ENCODE results near the gene LRCH4. TPM values are rescaled to one million over a fixed set of nuclear protein-coding genes. Genes with fewer than 3 reads are reported as not detected.

The LRCH4 gene
- total and polyA plus RNA-seq, 9 of the 15 experiments (the other 6 are each of a cell fraction or from before 2014, with no cell fraction given) = 0.06 to 63.3 (median 15.0) TPM

GRCh38 chr7:100538654-100539435 is 47.1 kb downstream of the LRCH4 start, which contains the start of gene AGFG2 (continued):
- no peak for TF ChIP-seq ZNF586 (CRISPR knock-in tag; conservative IDR thresholded peaks at IDR 0.05)
- no peak for TF ChIP-seq ZNF23 (CRISPR knock-in tag; IDR thresholded peaks at IDR 0.05)
- no peak for TF ChIP-seq CBX5 (IDR thresholded peaks at IDR 0.05; ENCODE audit: borderline replicate concordance, low read depth)
- TF ChIP-seq ELF4 (CRISPR knock-in tag; IDR thresholded peaks at IDR 0.05) = peak; percentile 79; the same call in 1 of the 2 replicates
- TF ChIP-seq NCOA2 (IDR thresholded peaks at IDR 0.05; ENCODE audit: partially characterized antibody in 2 of 2) = no peak
- TF ChIP-seq MYBL2 (IDR thresholded peaks at IDR 0.05; ENCODE audit: low read depth) = peak; percentile 80
- TF ChIP-seq MYBL2 (CRISPR knock-in tag; IDR thresholded peaks at IDR 0.05; ENCODE audit: borderline replicate concordance) = no peak
- TF ChIP-seq KDM5B (IDR thresholded peaks at IDR 0.05; ENCODE audit: insufficient replicate concordance, low read depth, low read length) = peak; percentile 83
- TF ChIP-seq MAZ (CRISPR knock-in tag; conservative IDR thresholded peaks at IDR 0.05 in 1 of 2, IDR thresholded peaks at IDR 0.05 in 1 of 2) = peak; percentile 67 to 68; a peak in 3 of 4 replicates
- TF ChIP-seq ZBTB40 (IDR thresholded peaks at IDR 0.05) = no peak; the same call in 1 of the 2 replicates
- no peak for TF ChIP-seq ZBTB40 (CRISPR knock-in tag; IDR thresholded peaks at IDR 0.05)
- TF ChIP-seq BRF1 (IDR thresholded peaks at IDR 0.05; ENCODE audit: borderline replicate concordance, extremely low read depth, insufficient read length) = no peak
- TF ChIP-seq ZNF124 (CRISPR knock-in tag; IDR thresholded peaks at IDR 0.05) = no peak
- TF ChIP-seq THRAP3 (IDR thresholded peaks at IDR 0.05; ENCODE audit: borderline replicate concordance) = no peak
- no peak for TF ChIP-seq IRF2 (CRISPR knock-in tag; IDR thresholded peaks at IDR 0.05)
- TF ChIP-seq, protein P1, sequence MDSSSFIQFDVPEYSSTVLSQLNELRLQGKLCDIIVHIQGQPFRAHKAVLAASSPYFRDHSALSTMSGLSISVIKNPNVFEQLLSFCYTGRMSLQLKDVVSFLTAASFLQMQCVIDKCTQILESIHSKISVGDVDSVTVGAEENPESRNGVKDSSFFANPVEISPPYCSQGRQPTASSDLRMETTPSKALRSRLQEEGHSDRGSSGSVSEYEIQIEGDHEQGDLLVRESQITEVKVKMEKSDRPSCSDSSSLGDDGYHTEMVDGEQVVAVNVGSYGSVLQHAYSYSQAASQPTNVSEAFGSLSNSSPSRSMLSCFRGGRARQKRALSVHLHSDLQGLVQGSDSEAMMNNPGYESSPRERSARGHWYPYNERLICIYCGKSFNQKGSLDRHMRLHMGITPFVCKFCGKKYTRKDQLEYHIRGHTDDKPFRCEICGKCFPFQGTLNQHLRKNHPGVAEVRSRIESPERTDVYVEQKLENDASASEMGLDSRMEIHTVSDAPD (CRISPR knock-in tag; IDR thresholded peaks at IDR 0.05) = no peak
- no peak for TF ChIP-seq ZSCAN29 (IDR thresholded peaks at IDR 0.05)
- TF ChIP-seq OTX1 (CRISPR knock-in tag; IDR thresholded peaks at IDR 0.05) = peak; percentile 91; the same call in 1 of the 2 replicates

Measured in K562 (cell line).